Stimulated activated CD8-positive, alpha-beta memory T cell treated with anti-CD3 and anti-CD28 coated beads, Interleukin-12 subunit alpha, Interleukin-12 subunit beta, amount 100 ng/mL, for 24 hours (primary cell): ENCODE data around the gene PLCXD3.
"Not testable (repeated sequence)": the region's sequence is repeated elsewhere in the genome, so short reads cannot be mapped to it uniquely, and the experiment has no call there.

Experiments used
- DNase-seq: peaks from one replicate; pipeline ENCODE4 v3.0.0-alpha.2; 2020; ENCODE audit errors: extremely low read depth

Gene PLCXD3

DNA sequence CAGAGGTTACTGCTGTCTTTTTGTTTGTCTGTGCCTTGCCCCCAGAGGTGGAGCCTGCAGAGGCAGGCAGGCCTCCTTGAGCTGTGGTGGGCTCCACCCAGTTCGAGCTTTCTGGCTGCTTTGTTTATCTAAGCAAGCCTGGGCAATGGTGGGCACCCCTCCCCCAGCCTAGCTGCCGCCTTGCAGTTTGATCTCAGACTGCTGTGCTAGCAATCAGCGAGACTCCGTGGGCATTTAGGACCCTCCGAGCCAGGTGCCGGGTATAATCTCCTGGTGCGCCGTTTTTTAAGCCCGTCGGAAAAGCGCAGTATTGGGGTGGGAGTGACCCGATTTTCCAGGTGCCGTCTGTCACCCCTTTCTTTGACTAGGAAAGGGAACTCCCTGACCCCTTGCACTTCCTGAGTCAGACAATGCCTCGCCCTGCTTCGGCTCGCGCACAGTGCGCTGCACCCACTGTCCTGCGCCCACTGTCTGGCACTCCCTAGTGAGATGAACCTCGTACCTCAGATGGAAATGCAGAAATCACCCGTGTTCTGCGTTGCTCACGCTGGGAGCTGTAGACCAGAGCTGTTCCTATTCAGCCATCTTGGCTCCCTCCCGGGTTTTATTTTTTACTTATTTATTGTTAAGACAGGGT lies 16.8 kb downstream of the PLCXD3 start:
- not testable (repeated sequence) for DNase-seq

DNA sequence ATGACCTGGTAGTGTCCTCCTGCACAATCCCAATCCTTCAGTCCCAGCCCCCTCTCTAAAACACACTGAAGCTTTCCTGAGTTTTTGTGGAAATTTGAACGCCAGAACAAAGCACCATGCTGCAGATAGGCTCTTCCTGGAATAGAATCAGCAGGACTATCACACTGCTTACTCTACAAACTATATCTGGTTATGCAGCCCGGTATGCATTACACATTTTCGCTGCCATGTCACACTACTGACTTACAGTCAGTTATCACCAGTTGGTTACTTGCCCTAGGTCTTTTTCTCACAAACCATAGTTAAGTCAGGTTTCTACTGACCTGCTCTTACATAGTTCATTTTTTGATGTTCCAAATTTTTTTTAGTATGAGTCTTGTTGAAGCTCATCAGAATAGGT lies 24.9 kb downstream of the PLCXD3 start:
- no peak for DNase-seq

- DNase-seq = no peak
Measured at GRCh38 chr5:41482715-41483114, 27.7 kb downstream of the PLCXD3 start.

DNA sequence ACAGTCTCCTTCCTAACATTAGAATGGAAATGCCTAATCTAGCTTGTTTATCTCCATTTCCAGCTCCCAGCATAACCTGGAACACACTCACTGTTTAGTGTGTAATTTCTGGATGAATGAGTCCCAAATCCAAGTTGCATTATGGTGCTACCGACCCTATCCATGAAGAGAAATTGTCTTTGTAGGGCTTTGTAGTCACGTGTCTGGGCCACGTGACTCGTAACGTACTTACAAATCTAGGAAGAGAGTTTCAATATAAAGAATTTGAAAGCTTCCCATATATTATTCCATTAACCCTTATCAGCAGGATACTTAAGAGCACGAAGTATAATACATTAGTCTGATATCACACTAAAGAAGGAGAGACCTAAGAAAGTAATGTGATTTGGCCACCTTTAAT lies 28.2 kb downstream of the PLCXD3 start:
- no peak for DNase-seq

DNA sequence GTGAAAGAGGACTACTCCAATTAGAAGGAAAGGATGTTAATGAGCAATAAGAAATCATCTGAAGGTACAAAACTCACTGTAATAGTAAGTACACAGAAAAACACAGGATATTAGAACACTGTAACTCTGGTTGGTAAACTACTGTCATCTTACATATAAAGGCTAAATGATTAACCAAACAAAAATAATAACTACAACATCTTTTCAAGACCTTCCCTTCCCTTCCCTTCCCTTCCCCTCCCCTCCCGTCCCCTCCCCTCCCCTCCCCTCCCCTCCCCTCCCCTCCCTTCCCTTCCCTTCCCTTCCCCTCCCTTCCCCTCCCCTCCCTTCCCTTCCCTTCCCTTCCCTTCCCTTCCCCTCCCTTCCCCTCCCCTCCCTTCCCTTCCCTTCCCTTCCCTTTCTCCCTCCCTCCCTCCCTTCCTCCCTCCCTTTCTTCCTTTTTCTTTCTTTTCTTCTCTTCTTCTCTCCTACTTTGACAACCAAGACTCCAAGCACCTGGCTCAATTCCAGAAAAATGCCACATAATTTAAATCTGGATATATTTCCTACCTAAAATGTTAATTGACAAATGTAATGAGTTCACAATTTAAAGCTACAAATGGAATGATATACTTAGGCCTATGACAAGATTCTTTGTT lies 38.7 kb downstream of the PLCXD3 start:
- not testable (repeated sequence) for DNase-seq

DNA sequence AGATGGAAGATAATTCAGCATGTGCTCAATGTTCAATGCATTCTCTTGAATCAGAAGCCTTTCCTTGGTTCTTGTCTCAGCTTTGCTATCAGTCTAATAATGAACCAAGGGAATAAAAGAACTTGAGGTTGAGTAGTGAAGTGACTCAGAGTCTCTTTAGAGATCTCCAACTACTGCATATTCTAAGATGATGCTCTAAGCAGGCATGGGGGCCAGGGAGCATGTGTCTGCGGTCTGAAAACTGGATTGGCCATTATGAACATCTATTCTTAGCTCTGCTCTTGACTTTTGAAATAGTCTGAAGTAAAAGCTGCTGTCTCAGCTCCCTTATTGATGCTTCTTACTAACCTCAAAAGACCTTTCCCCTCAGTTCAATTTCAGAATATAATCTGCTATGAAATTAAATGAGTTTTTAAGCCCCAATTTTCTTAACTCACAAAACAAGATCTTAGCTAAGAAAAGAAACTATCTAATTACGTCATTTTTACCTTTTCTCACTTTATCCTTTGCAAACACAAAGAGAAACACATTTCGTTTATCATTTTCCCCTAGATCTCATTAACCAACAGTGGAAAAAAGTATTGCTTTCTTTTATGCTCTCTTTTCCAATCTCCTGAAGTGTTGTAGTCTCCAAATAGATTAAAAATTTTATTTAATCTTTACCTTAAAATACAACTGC lies 44.8 kb downstream of the PLCXD3 start:
- no peak for DNase-seq

- DNase-seq = no peak
Measured at GRCh38 chr5:41459557-41459956, 50.8 kb downstream of the PLCXD3 start.

GRCh38 chr5:41457094-41457493 lies 53.3 kb downstream of the PLCXD3 start:
- DNase-seq = no peak

DNA sequence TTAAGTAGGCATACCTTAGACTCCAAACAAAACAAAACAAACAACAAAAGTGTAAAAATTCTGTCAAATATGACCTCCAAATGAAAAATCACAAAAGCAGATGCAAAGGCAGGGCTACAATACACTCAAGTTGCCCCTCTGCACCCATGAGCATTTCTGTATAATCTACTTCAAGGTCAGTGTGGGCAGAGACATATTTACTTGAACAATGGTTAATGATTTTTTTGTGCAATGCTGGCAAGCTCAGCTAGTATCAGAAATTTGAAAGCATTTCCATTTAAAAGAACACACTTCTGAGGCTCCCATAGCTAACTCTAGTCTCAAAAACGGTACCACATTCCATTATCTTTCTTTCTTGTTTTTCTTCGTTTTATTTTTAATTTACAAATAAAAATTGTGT lies 57.9 kb downstream of the PLCXD3 start:
- DNase-seq = no peak

DNA sequence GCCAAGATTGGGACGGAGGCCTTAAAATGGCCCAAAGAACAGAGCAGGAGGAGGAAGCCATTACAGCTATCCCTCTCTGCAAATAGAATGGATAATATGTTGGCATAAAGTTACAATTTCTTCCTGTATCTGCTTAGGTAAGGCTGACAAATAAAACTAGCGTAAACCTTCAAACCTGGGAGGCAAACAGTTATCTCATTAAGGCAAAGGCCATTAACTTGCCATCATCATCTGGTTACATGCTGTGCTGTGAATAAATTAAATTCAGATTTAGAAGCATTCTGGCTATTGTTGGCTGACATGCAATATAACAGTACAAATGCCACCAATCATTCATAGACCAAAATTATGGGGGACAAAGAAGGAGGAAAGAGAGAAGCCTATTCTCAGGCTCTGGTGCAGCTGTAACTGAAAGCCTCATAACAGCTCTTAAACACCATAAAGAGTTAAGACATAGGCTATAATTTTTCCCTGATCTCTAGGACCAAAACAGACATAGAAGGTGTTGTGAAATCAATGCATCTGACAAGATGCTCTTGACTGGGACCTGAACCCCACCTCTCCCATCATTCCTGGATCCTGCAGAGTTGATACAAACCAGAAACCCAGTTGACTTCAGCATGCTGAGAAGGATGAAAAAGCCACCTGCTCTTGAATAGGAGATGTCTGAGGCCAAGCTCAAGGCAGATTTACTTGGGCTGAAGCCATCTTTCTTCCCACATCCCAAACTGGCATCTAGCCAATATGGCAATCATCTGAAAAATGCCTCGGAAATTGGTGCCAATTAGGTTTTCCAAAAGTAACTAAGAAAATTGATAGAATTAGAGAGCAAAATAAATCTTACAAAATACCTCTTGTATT lies 62.5 kb downstream of the PLCXD3 start:
- DNase-seq = no peak

DNA sequence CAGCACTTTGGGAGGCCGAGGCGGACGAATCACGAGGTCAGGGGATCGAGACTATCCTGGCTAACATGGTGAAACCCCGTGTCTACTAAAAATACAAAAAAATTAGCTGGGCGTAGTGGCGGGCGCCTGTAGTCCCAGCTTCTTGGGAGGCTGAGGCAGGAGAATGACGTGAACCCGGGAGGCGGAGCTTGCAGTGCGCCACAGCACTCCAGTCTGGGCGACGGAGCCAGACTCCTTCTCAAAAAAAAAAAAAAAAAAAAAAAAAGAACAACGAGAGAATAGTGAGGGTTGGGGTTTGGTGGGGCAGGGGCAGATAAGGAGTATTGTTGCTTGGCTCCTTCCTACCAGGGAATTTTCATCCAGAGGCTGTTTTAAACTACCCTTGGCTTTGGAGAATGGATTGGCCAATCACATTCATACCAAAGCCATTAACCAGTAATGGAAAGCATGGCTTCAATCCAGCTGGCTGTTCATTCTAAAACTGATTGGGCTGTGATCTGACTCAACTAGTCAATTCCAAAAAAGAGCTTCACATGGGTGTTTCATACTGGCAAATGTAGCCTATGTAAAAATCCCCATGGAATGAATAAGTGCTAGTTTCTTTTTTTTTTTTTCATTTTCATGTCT lies 64.4 kb downstream of the PLCXD3 start:
- no peak for DNase-seq

- DNase-seq = no peak
Measured at GRCh38 chr5:41435276-41435675, 75.1 kb downstream of the PLCXD3 start.

- no peak for DNase-seq
Measured at GRCh38 chr5:41433552-41434181, 76.7 kb downstream of the PLCXD3 start.

- no peak for DNase-seq
Measured at GRCh38 chr5:41432481-41433253, 77.7 kb downstream of the PLCXD3 start.

DNA sequence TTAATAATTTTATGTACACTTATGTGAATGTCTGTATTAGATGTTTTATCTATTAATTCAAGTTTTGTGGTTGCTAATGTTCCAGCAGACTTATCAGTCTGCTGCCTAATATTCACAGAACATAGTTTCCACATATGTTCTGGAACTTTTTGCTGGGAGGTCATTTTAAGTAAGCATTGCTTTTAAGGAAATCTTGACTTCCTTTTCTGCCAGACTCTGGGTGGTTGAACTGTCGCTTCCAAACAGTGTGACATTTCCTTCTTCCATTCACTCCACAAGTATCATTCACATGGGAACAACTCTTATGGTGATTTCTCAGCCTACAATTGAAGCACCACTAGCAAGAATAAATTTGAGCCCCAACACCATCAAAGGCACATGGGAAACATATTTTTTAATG lies 82.9 kb downstream of the PLCXD3 start:
- no peak for DNase-seq

- no peak for DNase-seq
Measured at GRCh38 chr5:41425736-41426135, 84.7 kb downstream of the PLCXD3 start.

GRCh38 chr5:41420492-41421067 lies 89.8 kb downstream of the PLCXD3 start:
- DNase-seq = no peak

DNA sequence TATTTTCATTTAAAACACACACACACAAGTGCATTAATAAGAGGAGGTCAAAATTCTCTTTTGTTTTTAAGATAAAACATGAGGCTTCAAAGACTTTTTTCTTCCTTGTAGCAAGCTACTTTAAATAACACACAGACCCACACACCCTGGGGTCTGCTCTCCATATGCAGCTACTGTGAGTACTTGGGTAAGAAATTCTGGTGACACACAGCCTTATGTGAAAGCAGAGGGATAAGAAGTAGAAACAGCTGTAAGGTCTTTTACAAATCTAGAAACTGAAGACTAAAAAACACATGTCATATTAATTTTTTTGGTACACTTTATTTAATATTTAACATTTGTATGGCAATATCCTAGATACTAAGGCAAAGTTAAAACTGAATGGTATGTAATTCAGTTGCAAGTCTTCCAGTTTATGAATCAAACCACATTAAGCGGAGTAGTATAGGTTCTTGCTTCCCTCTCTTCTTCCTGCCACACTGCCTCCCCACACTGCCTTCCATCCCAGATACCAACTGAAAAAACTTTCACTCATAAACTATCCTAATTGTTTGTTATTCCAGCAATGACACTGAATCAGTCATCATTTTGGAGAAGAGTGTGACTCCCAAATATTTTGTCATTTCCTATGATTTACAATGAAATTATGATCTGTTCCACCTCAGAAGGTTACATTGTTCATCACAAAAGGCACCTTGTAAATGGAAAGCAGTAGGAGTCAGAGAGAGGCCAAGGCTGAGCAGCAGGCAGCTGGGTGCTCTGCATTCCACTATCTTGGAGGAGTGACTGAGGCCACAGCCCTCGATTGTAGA lies 92.0 kb downstream of the PLCXD3 start:
- no peak for DNase-seq

- no peak for DNase-seq
Measured at GRCh38 chr5:41416336-41416735, 94.1 kb downstream of the PLCXD3 start.
